HG03565 (cell line): Measurements from ENCODE around the gene PTPN22.
"Not testable (repeated sequence)": the region's sequence is repeated elsewhere in the genome, so short reads cannot be mapped to it uniquely, and the experiment has no call there.

ENCODE experiments used
- ATAC-seq: cut with Tn5 transposase; IDR thresholded peaks from one replicate; pipeline ENCODE4 v1.9.1; 2021; ENCODE audit warnings: mild to moderate bottlenecking, moderate library complexity; ENCODE audit not compliant: unreplicated experiment

Gene PTPN22

GRCh38 chr1:113854234-113854633 lies 17.3 kb downstream of the PTPN22 start:
- ATAC-seq = no peak

GRCh38 chr1:113852694-113853093 lies 18.8 kb downstream of the PTPN22 start:
- ATAC-seq = not testable (repeated sequence)

- no peak for ATAC-seq
Measured at GRCh38 chr1:113850127-113850796, 21.2 kb downstream of the PTPN22 start.

GRCh38 chr1:113849072-113849471 lies 22.4 kb downstream of the PTPN22 start:
- ATAC-seq = no peak

GRCh38 chr1:113846391-113847035 lies 25.0 kb downstream of the PTPN22 start:
- ATAC-seq = no peak

GRCh38 chr1:113836534-113836933 lies 35.0 kb downstream of the PTPN22 start:
- ATAC-seq = no peak

- no peak for ATAC-seq
Measured at GRCh38 chr1:113835686-113836290, 35.7 kb downstream of the PTPN22 start.

- no peak for ATAC-seq
Measured at GRCh38 chr1:113834716-113835115, 36.8 kb downstream of the PTPN22 start.

GRCh38 chr1:113830039-113830438 lies 41.5 kb downstream of the PTPN22 start:
- no peak for ATAC-seq

- no peak for ATAC-seq
Measured at GRCh38 chr1:113821916-113822315, 49.6 kb downstream of the PTPN22 start.

GRCh38 chr1:113818578-113818977 lies 52.9 kb downstream of the PTPN22 start:
- no peak for ATAC-seq

GRCh38 chr1:113813218-113813617 lies 58.3 kb downstream of the PTPN22 start:
- no peak for ATAC-seq

- no peak for ATAC-seq
Measured at GRCh38 chr1:113812661-113813135, 58.8 kb downstream of the PTPN22 start.

- ATAC-seq = peak; percentile 86
Measured at GRCh38 chr1:113811888-113812660, 59.4 kb downstream of the PTPN22 start, which contains the start of gene RSBN1. RSBN1 (minus strand) TSS chr1:113812476; CDS start chr1:113812412, 64 bp downstream.

- peak; percentile 2 for ATAC-seq
Measured at GRCh38 chr1:113811156-113811887, 60.2 kb downstream of the PTPN22 start.

GRCh38 chr1:113809670-113810602 lies 61.6 kb downstream of the PTPN22 start:
- no peak for ATAC-seq

GRCh38 chr1:113808450-113809195 lies 62.9 kb downstream of the PTPN22 start:
- no peak for ATAC-seq

- no peak for ATAC-seq
Measured at GRCh38 chr1:113805639-113806038, 65.9 kb downstream of the PTPN22 start.

- ATAC-seq = no peak
Measured at GRCh38 chr1:113805256-113805531, 66.3 kb downstream of the PTPN22 start.
